ENCODE data around the gene OR2V1.

- TF ChIP-seq POLR2A (IDR thresholded peaks at IDR 0.05) (no peak), CTCF (IDR thresholded peaks at IDR 0.05) (no peak)
Measured at GRCh38 chr5:181109489-181110013, 21.4 kb downstream of the OR2V1 start.

All from uterus (tissue), 2 donors.